Stimulated activated naive CD8-positive, alpha-beta T cell treated with anti-CD3 and anti-CD28 coated beads, Interleukin-15, amount 100 ng/mL, for 72 hours (primary cell): ENCODE results near the gene KCTD19.

ENCODE experiments used
- ATAC-seq: fragments of 150-1000 bp; cut with Tn5 transposase; 2 replicates; pipeline ENCODE4 v1.10.0; 2021; ENCODE audit warnings: mild to moderate bottlenecking, moderate library complexity
- DNase-seq, 2 donors: peaks; one replicate each; pipeline ENCODE4 v3.0.0; 2021 to 2022
- H3K27ac Mint-ChIP-seq, 2 donors: one replicate each; pipeline ENCODE4 v1.8.0; 2022; ENCODE audit warnings: mild to moderate bottlenecking in 2 of 2, mixed read lengths in 2 of 2, moderate library complexity in 2 of 2
- H3K27me3 Mint-ChIP-seq: one replicate; pipeline ENCODE4 v1.8.0; 2022; ENCODE audit warnings: mixed read lengths
- H3K4me1 Mint-ChIP-seq: one replicate; pipeline ENCODE4 v1.8.0; 2022; ENCODE audit warnings: mild to moderate bottlenecking, mixed read lengths
- H3K4me3 Mint-ChIP-seq, 2 donors: one replicate each; pipeline ENCODE4 v1.8.0; 2022; ENCODE audit warnings: mild to moderate bottlenecking in 2 of 2, mixed read lengths in 2 of 2, moderate library complexity in 1 of 2
- H3K9me3 Mint-ChIP-seq, 2 donors: one replicate each; pipeline ENCODE4 v1.8.0; 2022; ENCODE audit warnings: mixed read lengths in 2 of 2

KCTD19 gene

GRCh38 chr16:67339453-67339852 is 12.9 kb upstream of the KCTD19 start:
- Mint-ChIP-seq H3K27ac (no peak overlapping the region), H3K9me3 (peaks cover 8 to 17% of the 10 kb centered on the region in 2 donors), H3K4me3 (no peak overlapping the region), H3K4me1 (no peaks in the 10 kb centered on the region), H3K27me3 (no peaks in the 10 kb centered on the region)
- DNase-seq (no peak), ATAC-seq (no peak)

GRCh38 chr16:67336648-67337047 is 10.1 kb upstream of the KCTD19 start:
- ATAC-seq = no peak
- Mint-ChIP-seq H3K4me1 (no peaks in the 10 kb centered on the region), H3K9me3 (peaks cover 8 to 19% of the 10 kb centered on the region in 2 donors), H3K27me3 (no peaks in the 10 kb centered on the region), H3K27ac (no peak overlapping the region), H3K4me3 (no peak overlapping the region)
- DNase-seq = no peak

- DNase-seq (no peak), ATAC-seq (no peak)
- no peak overlapping the region for H3K27ac Mint-ChIP-seq
- H3K9me3 Mint-ChIP-seq = peaks cover 8 to 19% of the 10 kb centered on the region in 2 donors
- no peaks in the 10 kb centered on the region for H3K27me3 Mint-ChIP-seq
- H3K4me3 Mint-ChIP-seq = no peak overlapping the region
- H3K4me1 Mint-ChIP-seq = no peaks in the 10 kb centered on the region
These were observed 9.6 kb upstream of the KCTD19 start for GRCh38 chr16:67336116-67336515.

GRCh38 chr16:67333315-67333714 is 6.8 kb upstream of the KCTD19 start:
- ATAC-seq (no peak), DNase-seq (no peak)
- H3K27me3 Mint-ChIP-seq = no peaks in the 10 kb centered on the region
- H3K9me3 Mint-ChIP-seq = peaks cover 8 to 19% of the 10 kb centered on the region in 2 donors
- no peak overlapping the region for H3K27ac Mint-ChIP-seq
- no peak overlapping the region for H3K4me3 Mint-ChIP-seq
- no peaks in the 10 kb centered on the region for H3K4me1 Mint-ChIP-seq

- no peak for ATAC-seq
- Mint-ChIP-seq H3K4me1 (peaks cover 25% of the 10 kb centered on the region), H3K27ac (no peak overlapping the region), H3K4me3 (no peak overlapping the region), H3K27me3 (peaks cover 11% of the 10 kb centered on the region), H3K9me3 (peaks cover 4 to 6% of the 10 kb centered on the region in 2 donors)
- DNase-seq = no peak
These were observed 3.4 kb upstream of the KCTD19 start for GRCh38 chr16:67329901-67330300.

GRCh38 chr16:67327743-67328142 is 1.2 kb upstream of the KCTD19 start:
- peaks cover 31% of the 10 kb centered on the region for H3K4me1 Mint-ChIP-seq
- ATAC-seq = no peak
- no peak overlapping the region for H3K27ac Mint-ChIP-seq
- no peaks in the 10 kb centered on the region for H3K9me3 Mint-ChIP-seq
- no peak for DNase-seq
- peaks cover 31% of the 10 kb centered on the region for H3K27me3 Mint-ChIP-seq
- H3K4me3 Mint-ChIP-seq = no peak overlapping the region

GRCh38 chr16:67326115-67326471 is 448 bp downstream of the KCTD19 start:
- H3K4me3 Mint-ChIP-seq = peak overlapping the region; percentile 98 to 100
- peak overlapping the region; percentile 95 to 97 for H3K27ac Mint-ChIP-seq
- ATAC-seq (no peak), DNase-seq (no peak)
- peaks cover 43% of the 10 kb centered on the region for H3K27me3 Mint-ChIP-seq
- peaks cover 31% of the 10 kb centered on the region for H3K4me1 Mint-ChIP-seq
- no peaks in the 10 kb centered on the region for H3K9me3 Mint-ChIP-seq

GRCh38 chr16:67317853-67318252 is 8.7 kb downstream of the KCTD19 start:
- DNase-seq (no peak), ATAC-seq (no peak)
- Mint-ChIP-seq H3K4me3 (no peak overlapping the region), H3K4me1 (peaks cover 19% of the 10 kb centered on the region), H3K9me3 (no peaks in the 10 kb centered on the region), H3K27ac (no peak overlapping the region), H3K27me3 (peaks cover 31% of the 10 kb centered on the region)

GRCh38 chr16:67312719-67313118 is 13.8 kb downstream of the KCTD19 start:
- peak overlapping the region; percentile 75 to 98 for H3K27ac Mint-ChIP-seq
- DNase-seq (no peak), ATAC-seq (no peak)
- H3K4me1 Mint-ChIP-seq = peaks cover 57% of the 10 kb centered on the region
- peak overlapping the region; percentile 32 to 74 for H3K4me3 Mint-ChIP-seq
- no peaks in the 10 kb centered on the region for H3K9me3 Mint-ChIP-seq
- H3K27me3 Mint-ChIP-seq = no peaks in the 10 kb centered on the region

GRCh38 chr16:67311607-67312488 is 14.7 kb downstream of the KCTD19 start:
- Mint-ChIP-seq H3K9me3 (no peaks in the 10 kb centered on the region), H3K4me3 (peak overlapping the region; percentile 46 to 74), H3K4me1 (peaks cover 57% of the 10 kb centered on the region), H3K27ac (peak overlapping the region; percentile 75 to 98), H3K27me3 (no peaks in the 10 kb centered on the region)
- DNase-seq = peak; percentile 86 to 94
- ATAC-seq = peak; percentile 98

- Mint-ChIP-seq H3K27ac (peak overlapping the region; percentile 16 to 98), H3K4me3 (no peak overlapping the region), H3K9me3 (no peaks in the 10 kb centered on the region), H3K27me3 (peaks cover 13% of the 10 kb centered on the region), H3K4me1 (peaks cover 57% of the 10 kb centered on the region)
- no peak for ATAC-seq
- no peak for DNase-seq
These were observed 16.0 kb downstream of the KCTD19 start for GRCh38 chr16:67310561-67310960.

GRCh38 chr16:67305216-67306071 is 21.1 kb downstream of the KCTD19 start:
- no peak for ATAC-seq
- peaks cover 22% of the 10 kb centered on the region for H3K27me3 Mint-ChIP-seq
- no peaks in the 10 kb centered on the region for H3K9me3 Mint-ChIP-seq
- H3K27ac Mint-ChIP-seq = no peak overlapping the region
- DNase-seq = no peak
- peaks cover 31% of the 10 kb centered on the region for H3K4me1 Mint-ChIP-seq
- no peak overlapping the region for H3K4me3 Mint-ChIP-seq

- Mint-ChIP-seq H3K27me3 (peaks cover 22% of the 10 kb centered on the region), H3K9me3 (no peaks in the 10 kb centered on the region), H3K4me1 (peaks cover 17% of the 10 kb centered on the region), H3K27ac (peak overlapping the region in 1 of 2 donors; percentile 1), H3K4me3 (no peak overlapping the region)
- no peak for DNase-seq
- ATAC-seq = no peak
These were observed 22.5 kb downstream of the KCTD19 start for GRCh38 chr16:67304020-67304419.

GRCh38 chr16:67302970-67303369 is 23.6 kb downstream of the KCTD19 start:
- H3K4me1 Mint-ChIP-seq = peaks cover 6% of the 10 kb centered on the region
- peaks cover 22% of the 10 kb centered on the region for H3K27me3 Mint-ChIP-seq
- no peak for DNase-seq
- H3K9me3 Mint-ChIP-seq = no peaks in the 10 kb centered on the region
- peak; percentile 76 for ATAC-seq
- H3K4me3 Mint-ChIP-seq = no peak overlapping the region
- H3K27ac Mint-ChIP-seq = no peak overlapping the region

GRCh38 chr16:67302076-67302475 is 24.5 kb downstream of the KCTD19 start:
- peaks cover 6% of the 10 kb centered on the region for H3K4me1 Mint-ChIP-seq

More at GRCh38 chr16:67302076-67302475, 24.5 kb downstream of the KCTD19 start:
- H3K4me3 Mint-ChIP-seq = no peak overlapping the region
- peaks cover 22% of the 10 kb centered on the region for H3K27me3 Mint-ChIP-seq
- DNase-seq (no peak), ATAC-seq (no peak)
- no peak overlapping the region for H3K27ac Mint-ChIP-seq
- H3K9me3 Mint-ChIP-seq = no peaks in the 10 kb centered on the region
